Measurements from ENCODE around the gene IQSEC3. TPM values are rescaled to one million over a fixed set of nuclear protein-coding genes. Genes with fewer than 3 reads are reported as not detected.

The IQSEC3 gene
- total RNA-seq, 1 experiment from 2014 or later: 1.7 TPM

GRCh38 chr12:174124-174523, 107.6 kb downstream of the IQSEC3 start:
- Mint-ChIP-seq H3K36me3 (no peaks in the 10 kb centered on the region), H3K27ac (no peak overlapping the region), H3K9me3 (no peaks in the 10 kb centered on the region), H3K4me3 (no peak overlapping the region), H3K27me3 (ENCODE audit: low read depth) (peaks cover 4% of the 10 kb centered on the region), H3K4me1 (peaks cover 45% of the 10 kb centered on the region)
- no peak for TF ChIP-seq ZNF317 (CRISPR knock-in tag; IDR thresholded peaks at IDR 0.05; ENCODE audit: borderline replicate concordance, low read depth)
- no peak for TF ChIP-seq HMGA2 (CRISPR knock-in tag; IDR thresholded peaks at IDR 0.05)
- TF ChIP-seq NFE2L1 (CRISPR knock-in tag; IDR thresholded peaks at IDR 0.05): no peak
- ATAC-seq (no peak), DNase-seq (ENCODE audit: low spot score) (no peak)
- POLR2A ChIA-PET: no interaction called here
- CTCF ChIA-PET: interaction anchor here (2.8 kb wide), 1 partner anchor 46 kb away, joined by 21 read pairs; no protein-coding TSS in a partner anchor

GRCh38 chr12:174596-174995, 108.0 kb downstream of the IQSEC3 start:
- H3K9me3 Mint-ChIP-seq: no peaks in the 10 kb centered on the region

GRCh38 chr12:175250-175649, 108.7 kb downstream of the IQSEC3 start:
- Mint-ChIP-seq H3K36me3 (no peaks in the 10 kb centered on the region), H3K9me3 (no peaks in the 10 kb centered on the region), H3K4me3 (no peak overlapping the region), H3K4me1 (peaks cover 41% of the 10 kb centered on the region), H3K27ac (no peak overlapping the region), H3K27me3 (ENCODE audit: low read depth) (no peaks in the 10 kb centered on the region; the same call in 1 of the 2 replicates)
- DNase-seq (ENCODE audit: low spot score) (no peak), ATAC-seq (no peak)
- POLR2A ChIA-PET: no interaction called here
- CTCF ChIA-PET: interaction anchor here (1.1 to 1.3 kb wide), 2 partner anchors 13 to 45 kb away, joined by 4 to 7 read pairs; no protein-coding TSS in a partner anchor
- no peak for TF ChIP-seq CBFB (CRISPR knock-in tag; IDR thresholded peaks at IDR 0.05; ENCODE audit: low read depth)
- TF ChIP-seq ESRRA (CRISPR knock-in tag; IDR thresholded peaks at IDR 0.05; ENCODE audit: borderline replicate concordance): no peak
- TF ChIP-seq ZNF416 (CRISPR knock-in tag; IDR thresholded peaks at IDR 0.05): no peak
- TF ChIP-seq NFATC4 (CRISPR knock-in tag; IDR thresholded peaks at IDR 0.05): no peak
- TF ChIP-seq FOXK1 (CRISPR knock-in tag; IDR thresholded peaks at IDR 0.05): no peak
- TF ChIP-seq TEAD1 (CRISPR knock-in tag; IDR thresholded peaks at IDR 0.05): no peak
- TF ChIP-seq E2F4 (CRISPR knock-in tag; IDR thresholded peaks at IDR 0.05; ENCODE audit: borderline replicate concordance, low read depth): no peak
- no peak for TF ChIP-seq CREB1 (CRISPR knock-in tag; IDR thresholded peaks at IDR 0.05)
- TF ChIP-seq ZNF532 (CRISPR knock-in tag; IDR thresholded peaks at IDR 0.05; ENCODE audit: borderline replicate concordance): no peak
- TF ChIP-seq NR2C2 (CRISPR knock-in tag; IDR thresholded peaks at IDR 0.05): no peak
- TF ChIP-seq USF1 (CRISPR knock-in tag; IDR thresholded peaks at IDR 0.05): no peak
- TF ChIP-seq FOXP1 (CRISPR knock-in tag; IDR thresholded peaks at IDR 0.05; ENCODE audit: borderline replicate concordance): no peak
- TF ChIP-seq PRRX2 (CRISPR knock-in tag; IDR thresholded peaks at IDR 0.05): no peak
- no peak for TF ChIP-seq USF2 (CRISPR knock-in tag; IDR thresholded peaks at IDR 0.05)
- TF ChIP-seq ETV6 (CRISPR knock-in tag; IDR thresholded peaks at IDR 0.05): no peak
- TF ChIP-seq ZNF263 (CRISPR knock-in tag; IDR thresholded peaks at IDR 0.05; ENCODE audit: low read depth): no peak
- no peak for TF ChIP-seq TCF7 (CRISPR knock-in tag; IDR thresholded peaks at IDR 0.05; ENCODE audit: low read depth)
- no peak for TF ChIP-seq SMAD3 (CRISPR knock-in tag; IDR thresholded peaks at IDR 0.05; ENCODE audit: borderline replicate concordance)

More at GRCh38 chr12:174596-174995, 108.0 kb downstream of the IQSEC3 start:
- Mint-ChIP-seq H3K4me1 (peaks cover 42% of the 10 kb centered on the region), H3K27me3 (ENCODE audit: low read depth) (no peaks in the 10 kb centered on the region; the same call in 1 of the 2 replicates), H3K4me3 (no peak overlapping the region), H3K27ac (no peak overlapping the region), H3K36me3 (no peaks in the 10 kb centered on the region)
- POLR2A ChIA-PET: no interaction called here
- DNase-seq (ENCODE audit: low spot score) (no peak), ATAC-seq (no peak)
- no peak for TF ChIP-seq SP1 (CRISPR knock-in tag; conservative IDR thresholded peaks at IDR 0.05)
- CTCF ChIA-PET: no interaction called here
